ENCODE data around the gene KLHL25. TPM values are rescaled to one million over a fixed set of nuclear protein-coding genes. Genes with fewer than 3 reads are reported as not detected.

Gene KLHL25
- total RNA-seq, 1 donor, result 4.3 TPM

DNA sequence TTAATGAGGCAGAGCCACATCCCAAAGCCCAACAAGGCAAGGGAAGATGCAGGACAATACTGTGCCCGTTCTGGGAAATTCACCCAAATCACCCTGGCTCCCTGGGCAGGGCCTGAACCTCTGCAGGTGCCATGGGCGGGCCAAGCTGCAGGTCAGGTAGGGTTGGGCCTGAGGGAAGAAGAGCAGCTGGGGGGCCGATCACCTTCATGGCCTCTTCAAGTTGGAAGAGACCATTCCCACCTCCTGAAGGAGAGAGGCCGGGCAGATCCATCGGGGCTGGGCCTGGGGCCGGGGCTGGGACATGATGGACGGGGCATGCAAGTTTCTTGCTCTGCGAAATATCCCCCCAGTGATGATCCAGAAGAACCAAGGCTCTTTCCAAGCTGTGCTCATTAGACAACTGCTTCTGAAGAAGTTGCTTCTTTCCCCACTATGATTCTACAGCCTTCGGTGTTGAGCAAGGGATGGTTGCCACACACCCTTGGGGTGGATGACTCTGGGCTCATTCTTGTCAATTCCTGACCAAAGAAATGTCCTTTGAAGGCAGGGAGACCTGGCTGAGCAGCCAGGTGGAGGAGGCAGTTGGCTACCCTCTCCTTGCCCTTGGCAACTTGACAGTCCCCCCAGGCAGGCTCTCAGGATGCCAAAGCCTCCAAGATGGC lies 38.2 kb downstream of the KLHL25 start:
- TF ChIP-seq, protein P1, sequence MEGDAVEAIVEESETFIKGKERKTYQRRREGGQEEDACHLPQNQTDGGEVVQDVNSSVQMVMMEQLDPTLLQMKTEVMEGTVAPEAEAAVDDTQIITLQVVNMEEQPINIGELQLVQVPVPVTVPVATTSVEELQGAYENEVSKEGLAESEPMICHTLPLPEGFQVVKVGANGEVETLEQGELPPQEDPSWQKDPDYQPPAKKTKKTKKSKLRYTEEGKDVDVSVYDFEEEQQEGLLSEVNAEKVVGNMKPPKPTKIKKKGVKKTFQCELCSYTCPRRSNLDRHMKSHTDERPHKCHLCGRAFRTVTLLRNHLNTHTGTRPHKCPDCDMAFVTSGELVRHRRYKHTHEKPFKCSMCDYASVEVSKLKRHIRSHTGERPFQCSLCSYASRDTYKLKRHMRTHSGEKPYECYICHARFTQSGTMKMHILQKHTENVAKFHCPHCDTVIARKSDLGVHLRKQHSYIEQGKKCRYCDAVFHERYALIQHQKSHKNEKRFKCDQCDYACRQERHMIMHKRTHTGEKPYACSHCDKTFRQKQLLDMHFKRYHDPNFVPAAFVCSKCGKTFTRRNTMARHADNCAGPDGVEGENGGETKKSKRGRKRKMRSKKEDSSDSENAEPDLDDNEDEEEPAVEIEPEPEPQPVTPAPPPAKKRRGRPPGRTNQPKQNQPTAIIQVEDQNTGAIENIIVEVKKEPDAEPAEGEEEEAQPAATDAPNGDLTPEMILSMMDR (IDR thresholded peaks at IDR 0.05; ENCODE audit: insufficient read depth, low read depth, low read length), result no peak
- no peak for DNase-seq (ENCODE audit: low read depth)
- H3K4me3 ChIP-seq (ENCODE audit: low read depth, low read length), result no peak overlapping the region

DNA sequence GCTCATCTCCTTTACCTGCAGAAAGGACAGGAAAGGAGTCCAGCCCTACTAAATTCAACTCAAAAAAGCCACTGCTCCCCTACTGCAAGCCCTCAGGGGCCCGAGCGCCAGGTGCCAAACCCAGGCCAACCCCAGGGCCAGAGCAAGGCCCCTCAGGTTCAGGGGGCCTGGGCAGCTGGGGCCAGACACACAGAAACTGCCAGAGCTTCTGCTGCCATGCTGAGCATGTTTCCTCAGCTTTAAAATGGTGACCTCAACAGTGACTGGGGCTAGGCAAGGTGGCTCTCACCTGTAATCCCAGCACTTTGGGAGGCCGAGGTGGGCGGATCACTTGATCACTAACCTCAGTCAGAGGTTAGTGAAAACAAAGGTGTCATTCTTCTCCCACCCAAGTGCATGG lies 38.8 kb downstream of the KLHL25 start:
- no peak for DNase-seq (ENCODE audit: low read depth)
- TF ChIP-seq, protein P1 (IDR thresholded peaks at IDR 0.05; ENCODE audit: insufficient read depth, low read depth, low read length), result no peak
- H3K4me3 ChIP-seq (ENCODE audit: low read depth, low read length), result no peak overlapping the region

DNA sequence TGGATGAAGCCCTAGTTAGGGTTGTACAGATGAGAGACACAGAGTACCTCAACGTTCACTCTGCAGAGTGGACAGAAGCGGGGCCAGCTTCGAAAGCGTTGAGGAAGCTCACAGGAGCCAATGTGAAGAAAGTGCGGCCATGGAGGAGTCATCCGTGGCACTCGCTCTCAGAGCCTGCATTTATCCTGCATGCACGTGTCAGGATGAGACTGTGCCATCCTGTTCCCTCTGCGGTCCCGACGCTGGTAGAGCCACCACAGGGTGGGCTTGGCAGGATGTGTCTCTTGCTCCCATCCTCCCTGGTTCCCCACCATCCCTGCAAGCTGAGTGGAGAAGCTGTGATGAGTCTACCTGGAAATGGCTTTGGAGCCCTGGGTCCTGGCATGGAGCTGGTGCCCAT lies 39.3 kb downstream of the KLHL25 start:
- TF ChIP-seq, protein P1 (IDR thresholded peaks at IDR 0.05; ENCODE audit: insufficient read depth, low read depth, low read length), result no peak
- no peak overlapping the region for H3K4me3 ChIP-seq (ENCODE audit: low read depth, low read length)
- DNase-seq (ENCODE audit: low read depth), result no peak

DNA sequence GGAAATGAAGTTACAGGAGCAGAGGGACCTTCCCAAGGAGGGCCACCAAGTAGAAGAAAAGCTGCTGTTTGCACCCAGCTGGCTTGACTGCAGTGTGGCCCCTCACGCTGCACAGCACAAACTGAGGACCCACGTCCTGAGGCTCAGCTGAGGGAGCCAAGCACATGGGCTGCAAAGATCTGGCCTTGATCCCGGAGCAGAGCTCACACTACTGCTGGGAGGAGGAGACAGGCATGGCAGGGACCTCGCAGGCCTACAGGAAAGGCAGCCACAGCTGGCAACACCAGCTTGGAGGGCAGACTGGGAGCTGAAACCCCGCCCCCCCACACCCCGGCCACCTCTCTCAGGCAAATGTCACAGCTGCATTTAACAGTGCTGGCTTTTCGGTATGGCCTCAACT lies 39.7 kb downstream of the KLHL25 start:
- no peak overlapping the region for H3K4me3 ChIP-seq (ENCODE audit: low read depth, low read length)
- TF ChIP-seq, protein P1 (IDR thresholded peaks at IDR 0.05; ENCODE audit: insufficient read depth, low read depth, low read length), result no peak
- DNase-seq (ENCODE audit: low read depth), result no peak

DNA sequence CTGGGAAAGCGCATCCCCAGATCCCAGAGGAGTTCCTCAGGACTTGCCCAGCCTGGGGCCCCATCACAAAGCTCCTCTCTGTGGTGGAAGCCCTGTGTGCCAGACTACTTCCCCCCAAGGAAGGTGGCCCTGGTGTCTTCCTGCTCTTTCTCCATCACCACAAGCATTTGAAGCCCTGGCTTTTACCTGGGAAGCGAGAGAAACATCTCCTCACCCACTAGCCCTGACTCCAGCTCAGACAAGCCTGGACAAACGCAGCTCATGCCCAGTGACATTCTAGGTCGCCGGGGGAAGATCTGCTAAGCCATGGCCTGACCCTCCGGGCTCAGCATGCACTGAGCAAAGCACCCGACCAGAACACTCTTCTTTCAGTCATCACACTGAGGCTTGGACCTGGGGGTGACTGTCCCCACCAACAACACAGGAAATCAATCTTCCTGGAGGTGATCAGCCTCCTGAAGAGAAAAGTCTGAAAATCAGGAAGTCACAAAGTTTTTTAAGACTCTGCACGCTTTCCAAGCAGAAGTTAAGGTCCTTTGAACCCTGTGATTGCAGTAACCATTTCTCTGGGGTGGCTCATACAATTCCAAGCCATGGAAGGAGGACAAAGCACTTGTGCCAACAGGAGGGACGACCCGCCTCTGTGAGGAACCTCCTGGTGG lies 40.8 kb downstream of the KLHL25 start:
- no peak for DNase-seq (ENCODE audit: low read depth)
- TF ChIP-seq, protein P1 (IDR thresholded peaks at IDR 0.05; ENCODE audit: insufficient read depth, low read depth, low read length), result no peak

DNA sequence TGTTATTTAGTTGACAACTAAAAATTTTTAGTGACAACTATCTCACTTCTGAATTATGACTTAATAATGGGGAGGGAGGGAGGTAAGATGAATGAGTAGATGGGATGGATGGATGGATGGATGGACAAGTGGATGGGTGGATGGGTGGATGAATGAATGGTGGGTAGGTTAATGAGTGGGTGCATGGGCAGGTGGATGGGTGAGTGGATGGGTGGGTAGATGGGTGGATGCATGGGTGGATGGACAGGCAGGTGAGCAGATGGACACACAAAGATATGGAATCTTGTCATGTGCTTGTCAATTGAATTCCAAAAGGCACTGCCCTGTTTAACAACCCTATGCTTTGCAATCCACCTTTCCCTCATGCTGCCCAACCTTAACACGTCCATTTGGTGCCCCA lies 41.5 kb downstream of the KLHL25 start:
- H3K4me3 ChIP-seq (ENCODE audit: low read depth, low read length), result no peak overlapping the region
- TF ChIP-seq, protein P1 (IDR thresholded peaks at IDR 0.05; ENCODE audit: insufficient read depth, low read depth, low read length), result no peak
- no peak for DNase-seq (ENCODE audit: low read depth)

More for the DNA sequence above, 40.8 kb downstream of the KLHL25 start:
- H3K4me3 ChIP-seq (ENCODE audit: low read depth, low read length), result no peak overlapping the region
